ENCODE measurements around the gene ANKMY1.

Gene ANKMY1

GRCh38 chr2:240464514-240465241, 93.1 kb downstream of the ANKMY1 start:
- no peaks in the 10 kb centered on the region for H3K4me1 ChIP-seq (ENCODE audit: control insufficient read depth, low read depth, low read length)
- H3K27me3 ChIP-seq (ENCODE audit: control insufficient read depth, insufficient read depth, low read length), result no peaks in the 10 kb centered on the region
- H3K4me3 ChIP-seq (ENCODE audit: low read length), result no peak overlapping the region
- no peak overlapping the region for H3K9ac ChIP-seq (ENCODE audit: low read length)
- no peak overlapping the region for H3K27ac ChIP-seq (ENCODE audit: low read length)
- H3K36me3 ChIP-seq (ENCODE audit: control insufficient read depth, low read depth, low read length), result peaks cover 4% of the 10 kb centered on the region
- no peaks in the 10 kb centered on the region for H3K9me3 ChIP-seq (ENCODE audit: control insufficient read depth, low read depth, low read length)

GRCh38 chr2:240463866-240464481, 93.8 kb downstream of the ANKMY1 start:
- no peaks in the 10 kb centered on the region for H3K9me3 ChIP-seq (ENCODE audit: control insufficient read depth, low read depth, low read length)
- no peaks in the 10 kb centered on the region for H3K4me1 ChIP-seq (ENCODE audit: control insufficient read depth, low read depth, low read length)
- H3K27ac ChIP-seq (ENCODE audit: low read length), result no peak overlapping the region
- H3K27me3 ChIP-seq (ENCODE audit: control insufficient read depth, insufficient read depth, low read length), result no peaks in the 10 kb centered on the region
- peaks cover 4% of the 10 kb centered on the region for H3K36me3 ChIP-seq (ENCODE audit: control insufficient read depth, low read depth, low read length)
- no peak overlapping the region for H3K9ac ChIP-seq (ENCODE audit: low read length)
- H3K4me3 ChIP-seq (ENCODE audit: low read length), result no peak overlapping the region

GRCh38 chr2:240463274-240463865, 94.4 kb downstream of the ANKMY1 start:
- Histone ChIP-seq H3K9me3 (ENCODE audit: control insufficient read depth, low read depth, low read length) (no peaks in the 10 kb centered on the region), H3K36me3 (ENCODE audit: control insufficient read depth, low read depth, low read length) (peaks cover 4% of the 10 kb centered on the region), H3K9ac (ENCODE audit: low read length) (no peak overlapping the region), H3K27me3 (ENCODE audit: control insufficient read depth, insufficient read depth, low read length) (no peaks in the 10 kb centered on the region), H3K4me3 (ENCODE audit: low read length) (no peak overlapping the region), H3K27ac (ENCODE audit: low read length) (no peak overlapping the region), H3K4me1 (ENCODE audit: control insufficient read depth, low read depth, low read length) (peaks cover 1% of the 10 kb centered on the region)

- no peak overlapping the region for H3K27ac ChIP-seq (ENCODE audit: low read length)
- no peaks in the 10 kb centered on the region for H3K27me3 ChIP-seq (ENCODE audit: control insufficient read depth, insufficient read depth, low read length)
- H3K9ac ChIP-seq (ENCODE audit: low read length), result no peak overlapping the region
- H3K9me3 ChIP-seq (ENCODE audit: control insufficient read depth, low read depth, low read length), result no peaks in the 10 kb centered on the region
- peaks cover 7% of the 10 kb centered on the region for H3K4me1 ChIP-seq (ENCODE audit: control insufficient read depth, low read depth, low read length)
- no peak overlapping the region for H3K4me3 ChIP-seq (ENCODE audit: low read length)
- peaks cover 4% of the 10 kb centered on the region for H3K36me3 ChIP-seq (ENCODE audit: control insufficient read depth, low read depth, low read length)
These were observed 95.0 kb downstream of the ANKMY1 start for GRCh38 chr2:240462707-240463273.

GRCh38 chr2:240462073-240462706, 95.6 kb downstream of the ANKMY1 start:
- Histone ChIP-seq H3K36me3 (ENCODE audit: control insufficient read depth, low read depth, low read length) (peaks cover 4% of the 10 kb centered on the region), H3K4me1 (ENCODE audit: control insufficient read depth, low read depth, low read length) (peaks cover 13% of the 10 kb centered on the region), H3K9ac (ENCODE audit: low read length) (no peak overlapping the region)

GRCh38 chr2:240461471-240462072, 96.2 kb downstream of the ANKMY1 start:
- Histone ChIP-seq H3K9me3 (ENCODE audit: control insufficient read depth, low read depth, low read length) (no peaks in the 10 kb centered on the region), H3K27me3 (ENCODE audit: control insufficient read depth, insufficient read depth, low read length) (peaks cover under 1% of the 10 kb centered on the region), H3K36me3 (ENCODE audit: control insufficient read depth, low read depth, low read length) (peaks cover 4% of the 10 kb centered on the region), H3K4me1 (ENCODE audit: control insufficient read depth, low read depth, low read length) (peaks cover 16% of the 10 kb centered on the region), H3K4me3 (ENCODE audit: low read length) (no peak overlapping the region), H3K9ac (ENCODE audit: low read length) (no peak overlapping the region), H3K27ac (ENCODE audit: low read length) (no peak overlapping the region)

More at GRCh38 chr2:240462073-240462706, 95.6 kb downstream of the ANKMY1 start:
- Histone ChIP-seq H3K27me3 (ENCODE audit: control insufficient read depth, insufficient read depth, low read length) (no peaks in the 10 kb centered on the region), H3K27ac (ENCODE audit: low read length) (no peak overlapping the region), H3K4me3 (ENCODE audit: low read length) (no peak overlapping the region), H3K9me3 (ENCODE audit: control insufficient read depth, low read depth, low read length) (no peaks in the 10 kb centered on the region)

- Histone ChIP-seq H3K27ac (ENCODE audit: low read length) (no peak overlapping the region), H3K36me3 (ENCODE audit: control insufficient read depth, low read depth, low read length) (peaks cover 4% of the 10 kb centered on the region), H3K4me1 (ENCODE audit: control insufficient read depth, low read depth, low read length) (peaks cover 21% of the 10 kb centered on the region), H3K9ac (ENCODE audit: low read length) (no peak overlapping the region), H3K9me3 (ENCODE audit: control insufficient read depth, low read depth, low read length) (no peaks in the 10 kb centered on the region), H3K4me3 (ENCODE audit: low read length) (no peak overlapping the region), H3K27me3 (ENCODE audit: control insufficient read depth, insufficient read depth, low read length) (peaks cover 7% of the 10 kb centered on the region)
These were observed 96.9 kb downstream of the ANKMY1 start for GRCh38 chr2:240460781-240461431.

GRCh38 chr2:240460253-240460711, 97.5 kb downstream of the ANKMY1 start:
- H3K9me3 ChIP-seq (ENCODE audit: control insufficient read depth, low read depth, low read length), result no peaks in the 10 kb centered on the region
- H3K27ac ChIP-seq (ENCODE audit: low read length), result no peak overlapping the region
- peaks cover 24% of the 10 kb centered on the region for H3K4me1 ChIP-seq (ENCODE audit: control insufficient read depth, low read depth, low read length)
- H3K27me3 ChIP-seq (ENCODE audit: control insufficient read depth, insufficient read depth, low read length), result peaks cover 14% of the 10 kb centered on the region
- H3K36me3 ChIP-seq (ENCODE audit: control insufficient read depth, low read depth, low read length), result peaks cover 3% of the 10 kb centered on the region
- no peak overlapping the region for H3K9ac ChIP-seq (ENCODE audit: low read length)
- H3K4me3 ChIP-seq (ENCODE audit: low read length), result no peak overlapping the region

GRCh38 chr2:240459401-240460252, 98.2 kb downstream of the ANKMY1 start:
- no peak overlapping the region for H3K9ac ChIP-seq (ENCODE audit: low read length)
- no peak overlapping the region for H3K4me3 ChIP-seq (ENCODE audit: low read length)
- no peak overlapping the region for H3K27ac ChIP-seq (ENCODE audit: low read length)
- H3K36me3 ChIP-seq (ENCODE audit: control insufficient read depth, low read depth, low read length), result no peaks in the 10 kb centered on the region
- H3K4me1 ChIP-seq (ENCODE audit: control insufficient read depth, low read depth, low read length), result peaks cover 31% of the 10 kb centered on the region
- H3K27me3 ChIP-seq (ENCODE audit: control insufficient read depth, insufficient read depth, low read length), result peaks cover 20% of the 10 kb centered on the region
- no peaks in the 10 kb centered on the region for H3K9me3 ChIP-seq (ENCODE audit: control insufficient read depth, low read depth, low read length)

GRCh38 chr2:240458900-240459391, 98.8 kb downstream of the ANKMY1 start:
- Histone ChIP-seq H3K27me3 (ENCODE audit: control insufficient read depth, insufficient read depth, low read length) (peaks cover 27% of the 10 kb centered on the region), H3K27ac (ENCODE audit: low read length) (no peak overlapping the region), H3K4me3 (ENCODE audit: low read length) (no peak overlapping the region), H3K36me3 (ENCODE audit: control insufficient read depth, low read depth, low read length) (no peaks in the 10 kb centered on the region), H3K9ac (ENCODE audit: low read length) (no peak overlapping the region), H3K9me3 (ENCODE audit: control insufficient read depth, low read depth, low read length) (no peaks in the 10 kb centered on the region), H3K4me1 (ENCODE audit: control insufficient read depth, low read depth, low read length) (peaks cover 37% of the 10 kb centered on the region)
